GM18499 (cell line): ENCODE data around the gene PTPN5.
"Not testable (repeated sequence)": the region's sequence is repeated elsewhere in the genome, so short reads cannot be mapped to it uniquely, and the experiment has no call there.

Experiments
- ATAC-seq: cut with Tn5 transposase; IDR thresholded peaks from one replicate; pipeline ENCODE4 v1.9.1; 2021; ENCODE audit warnings: moderate number of reproducible peaks; ENCODE audit not compliant: insufficient read depth, unreplicated experiment

Gene PTPN5

GRCh38 chr11:18696638-18697225 lies 94.9 kb downstream of the PTPN5 start:
- ATAC-seq, result no peak

- ATAC-seq, result no peak
Measured at GRCh38 chr11:18692941-18693760, 98.4 kb downstream of the PTPN5 start.

GRCh38 chr11:18691467-18692140 lies 100.0 kb downstream of the PTPN5 start:
- ATAC-seq, result not testable (repeated sequence)

GRCh38 chr11:18684267-18684666 lies 107.3 kb downstream of the PTPN5 start:
- no peak for ATAC-seq

GRCh38 chr11:18682466-18682865 lies 109.1 kb downstream of the PTPN5 start:
- no peak for ATAC-seq

- not testable (repeated sequence) for ATAC-seq
Measured at GRCh38 chr11:18681949-18682348, 109.6 kb downstream of the PTPN5 start.
